Esophagus squamous epithelium (tissue), 5 donors: ENCODE measurements around the gene SORL1-AS1.
A peak's percentile ranks its signal among the peaks of the same experiment; 100 is the strongest.

Experiments
- DNase-seq: peaks from one replicate; lab custom pipeline; 2025; lab: John Stamatoyannopoulos, UW
- H3K27ac ChIP-seq, 4 donors: fragments of 200-600 bp; sonication (generic); one replicate each; pipeline ENCODE4 v1.5.1; 2016 to 2019; ENCODE audit warnings: mild to moderate bottlenecking in 1 of 4
- H3K27me3 ChIP-seq, 4 donors: fragments of 200-600 bp; sonication (generic); 1 replicate in 3 of 4; 2 replicates in 1 of 4; pipeline versions ENCODE4 v1.5.1 to v1.6.0; 2017 to 2021; ENCODE audit warnings: antibody characterized with exemption in 1 of 4
- H3K36me3 ChIP-seq, 3 donors: fragments of 200-600 bp; sonication (generic); one replicate each; pipeline ENCODE4 v1.5.1; 2016 to 2019
- H3K4me1 ChIP-seq, 3 donors: fragments of 200-600 bp; sonication (generic); one replicate each; pipeline ENCODE4 v1.5.1; 2017 to 2019
- H3K4me3 ChIP-seq, 4 donors: fragments of 200-600 bp; sonication (generic); 1 replicate in 3 of 4; 2 replicates in 1 of 4; pipeline ENCODE4 v1.5.1; 2016 to 2019; ENCODE audit warnings: mild to moderate bottlenecking in 2 of 4, moderate library complexity in 1 of 4
- H3K9me3 ChIP-seq, 3 donors: fragments of 200-600 bp; sonication (generic); one replicate each; pipeline ENCODE4 v1.5.1; 2016 to 2019
- POLR2A ChIP-seq, 4 donors: fragments of 450-650 bp; IDR thresholded peaks; one replicate each; pipeline ENCODE4 v1.6.1; 2017; ENCODE audit warnings: antibody characterized with exemption in 4 of 4, mild to moderate bottlenecking in 4 of 4, moderate library complexity in 3 of 4
- WGBS, 2 donors: methylation state at CpG; one replicate each; pipeline ENCODE4 v1.1.5; 2018; 5-methylcytosine and 5-hydroxymethylcytosine counted together
- intact Hi-C: fragments of 100-400 bp; cut with DNase I; formaldehyde crosslinking; loops from one replicate; pipeline ENCODE4 v1.15.0; 2022
- TF ChIP-seq, protein P1 (sequence below), 6 experiments: fragments of 450-650 bp in 4 of 6; fragments of 200-600 bp in 2 of 6; sonication (generic) in 2 of 6; IDR thresholded peaks; one replicate each; pipeline ENCODE4 v1.5.1; 2016 to 2019; ENCODE audit warnings: antibody characterized with exemption in 6 of 6, mild to moderate bottlenecking in 4 of 6, moderate library complexity in 4 of 6
- donor health status: DM: yes; HTN: yes; CAD: no.

Gene SORL1-AS1

DNA sequence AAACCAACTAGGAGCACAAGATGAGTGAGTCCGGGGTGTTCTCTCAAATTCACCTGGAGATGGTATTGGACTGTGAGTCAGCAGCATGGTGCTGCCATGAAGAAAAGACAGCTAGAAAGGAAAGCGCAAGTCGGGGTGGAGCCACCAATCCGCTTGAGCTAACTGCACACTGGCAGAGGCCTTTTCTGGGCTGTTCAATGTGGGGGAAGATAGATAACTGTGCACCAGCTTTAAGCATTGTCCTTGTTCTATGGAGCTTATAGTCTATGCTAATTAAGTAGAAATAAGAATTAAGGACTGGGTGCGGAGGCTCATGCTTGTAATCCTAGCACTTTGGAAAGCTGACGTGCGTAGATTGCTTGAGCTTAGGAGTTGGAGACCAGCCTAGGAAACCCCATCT is 21.9 kb upstream of the SORL1-AS1 start:
- TF ChIP-seq, protein P1, sequence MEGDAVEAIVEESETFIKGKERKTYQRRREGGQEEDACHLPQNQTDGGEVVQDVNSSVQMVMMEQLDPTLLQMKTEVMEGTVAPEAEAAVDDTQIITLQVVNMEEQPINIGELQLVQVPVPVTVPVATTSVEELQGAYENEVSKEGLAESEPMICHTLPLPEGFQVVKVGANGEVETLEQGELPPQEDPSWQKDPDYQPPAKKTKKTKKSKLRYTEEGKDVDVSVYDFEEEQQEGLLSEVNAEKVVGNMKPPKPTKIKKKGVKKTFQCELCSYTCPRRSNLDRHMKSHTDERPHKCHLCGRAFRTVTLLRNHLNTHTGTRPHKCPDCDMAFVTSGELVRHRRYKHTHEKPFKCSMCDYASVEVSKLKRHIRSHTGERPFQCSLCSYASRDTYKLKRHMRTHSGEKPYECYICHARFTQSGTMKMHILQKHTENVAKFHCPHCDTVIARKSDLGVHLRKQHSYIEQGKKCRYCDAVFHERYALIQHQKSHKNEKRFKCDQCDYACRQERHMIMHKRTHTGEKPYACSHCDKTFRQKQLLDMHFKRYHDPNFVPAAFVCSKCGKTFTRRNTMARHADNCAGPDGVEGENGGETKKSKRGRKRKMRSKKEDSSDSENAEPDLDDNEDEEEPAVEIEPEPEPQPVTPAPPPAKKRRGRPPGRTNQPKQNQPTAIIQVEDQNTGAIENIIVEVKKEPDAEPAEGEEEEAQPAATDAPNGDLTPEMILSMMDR (IDR thresholded peaks at IDR 0.05) = no peak
- TF ChIP-seq POLR2A (IDR thresholded peaks at IDR 0.05) = no peak
- Histone ChIP-seq H3K4me3 (no peak overlapping the region), H3K27me3 (no peaks in the 10 kb centered on the region), H3K9me3 (no peaks in the 10 kb centered on the region), H3K36me3 (peaks cover 0 to 17% (median 0%) of the 10 kb centered on the region in 3 donors), H3K4me1 (peaks cover 5 to 67% (median 21%) of the 10 kb centered on the region in 3 donors), H3K27ac (no peak overlapping the region)
- 88 to 95% methylated on average over 5 to 7 of the region's 7 CpGs for WGBS, 2 donors
- DNase-seq = no peak
- intact Hi-C loops = no loop called here

DNA sequence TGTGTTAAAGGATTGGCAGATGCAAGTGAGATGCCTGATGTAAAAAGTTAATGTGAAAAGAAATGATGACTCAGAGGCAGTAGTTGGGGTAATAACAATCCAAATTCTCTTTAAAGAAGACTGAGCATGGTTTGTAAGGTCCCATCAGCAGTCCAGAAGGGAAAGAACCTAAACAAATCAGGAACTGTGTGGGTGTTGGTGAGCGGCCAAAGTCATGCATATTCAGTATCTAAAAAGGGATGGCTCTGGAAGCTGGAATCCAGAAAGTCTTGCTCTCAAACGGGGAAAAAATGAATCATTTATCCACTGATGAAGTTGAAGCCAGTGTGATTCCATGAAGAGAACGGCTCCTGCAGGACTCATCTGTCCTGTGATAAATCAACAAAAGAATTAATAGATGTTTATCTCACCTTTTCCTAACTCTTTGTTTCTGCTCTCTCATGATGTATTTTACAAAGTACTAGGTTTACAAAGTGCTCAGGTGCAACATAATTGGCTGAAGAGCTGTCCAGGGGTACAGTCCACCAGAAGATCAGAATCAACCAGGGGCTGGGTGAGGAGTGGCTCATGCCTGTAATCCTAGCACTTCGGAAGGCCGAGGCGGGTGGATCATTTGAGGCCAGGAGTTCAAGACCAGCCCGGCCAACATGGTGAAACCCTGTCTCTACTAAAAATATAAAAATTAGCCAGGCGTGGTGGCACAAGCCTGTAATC is 20.5 kb upstream of the SORL1-AS1 start:
- Histone ChIP-seq H3K27me3 (no peaks in the 10 kb centered on the region), H3K36me3 (peaks cover 0 to 17% (median 0%) of the 10 kb centered on the region in 3 donors), H3K27ac (no peak overlapping the region), H3K4me1 (peaks cover 5 to 65% (median 24%) of the 10 kb centered on the region in 3 donors), H3K9me3 (no peaks in the 10 kb centered on the region), H3K4me3 (no peak overlapping the region)
- intact Hi-C loops = no loop called here
- no peak for TF ChIP-seq POLR2A (IDR thresholded peaks at IDR 0.05)
- TF ChIP-seq, protein P1 (IDR thresholded peaks at IDR 0.05) = no peak
- no peak for DNase-seq
- WGBS, 2 donors = 49 to 67% methylated on average over 5 to 8 of the region's 8 CpGs

DNA sequence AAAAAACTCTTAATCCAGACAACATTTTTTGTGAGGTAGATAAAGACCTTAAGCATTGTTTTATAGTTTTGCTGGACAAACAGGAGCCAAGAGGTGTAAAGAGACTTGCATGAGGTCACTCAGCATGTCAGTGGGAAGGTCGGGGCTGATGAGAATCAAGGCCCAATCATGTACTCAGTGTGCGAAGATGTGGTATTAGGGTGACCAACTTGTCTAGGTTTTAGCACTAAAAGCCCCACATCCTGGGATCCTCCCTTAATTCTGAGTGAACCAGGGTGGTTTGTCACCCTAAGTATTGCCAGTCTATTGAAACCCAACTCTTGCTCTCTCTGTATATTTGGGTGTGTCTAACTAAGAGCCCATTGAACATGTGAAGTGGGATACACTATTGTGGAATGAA is 19.5 kb upstream of the SORL1-AS1 start:
- Histone ChIP-seq H3K9me3 (no peaks in the 10 kb centered on the region), H3K4me1 (peaks cover 10 to 65% (median 32%) of the 10 kb centered on the region in 3 donors), H3K4me3 (no peak overlapping the region), H3K27ac (no peak overlapping the region), H3K27me3 (peaks cover 0 to 3% (median 0%) of the 10 kb centered on the region in 4 donors), H3K36me3 (peaks cover 0 to 17% (median 0%) of the 10 kb centered on the region in 3 donors)
- no peak for DNase-seq
- intact Hi-C loops = no loop called here
- TF ChIP-seq, protein P1 (IDR thresholded peaks at IDR 0.05) = no peak
- no peak for TF ChIP-seq POLR2A (IDR thresholded peaks at IDR 0.05)
- WGBS, 2 donors = 80 to 89% methylated on average over 2 of the region's 2 CpGs

DNA sequence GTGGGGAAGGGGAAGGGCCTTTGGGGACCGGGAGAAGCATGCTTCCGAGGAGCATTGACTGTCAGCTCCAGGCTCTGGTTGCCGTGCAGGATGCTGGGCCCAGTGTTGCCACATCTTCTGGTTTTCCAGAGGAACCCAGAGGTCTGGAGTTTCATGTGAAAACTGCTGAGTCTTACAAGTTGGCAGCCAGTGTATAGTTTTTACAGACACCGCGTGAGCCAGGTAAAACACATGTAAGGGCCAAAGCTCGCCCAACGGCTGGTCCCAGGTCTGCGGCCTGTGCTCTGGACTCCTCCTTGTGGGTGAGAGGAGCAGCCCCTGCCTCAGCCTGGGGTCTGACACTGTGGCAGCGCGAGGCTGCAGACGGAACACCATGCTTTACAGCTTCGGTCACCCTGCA is 18.4 kb upstream of the SORL1-AS1 start:
- no peaks in the 10 kb centered on the region for H3K9me3 ChIP-seq
- H3K4me1 ChIP-seq = peaks cover 16 to 65% (median 39%) of the 10 kb centered on the region in 3 donors
- TF ChIP-seq, protein P1 (IDR thresholded peaks at IDR 0.05) = no peak
- TF ChIP-seq POLR2A (IDR thresholded peaks at IDR 0.05) = no peak
- H3K36me3 ChIP-seq = peaks cover 0 to 17% (median 0%) of the 10 kb centered on the region in 3 donors
- 84% methylated on average over 3 to 4 of the region's 12 CpGs for WGBS, 2 donors
- H3K4me3 ChIP-seq = no peak overlapping the region
- peak overlapping the region in 1 of 4 donors; percentile 26 for H3K27ac ChIP-seq
- intact Hi-C loops = no loop called here
- H3K27me3 ChIP-seq = peaks cover 0 to 3% (median 0%) of the 10 kb centered on the region in 4 donors
- no peak for DNase-seq

DNA sequence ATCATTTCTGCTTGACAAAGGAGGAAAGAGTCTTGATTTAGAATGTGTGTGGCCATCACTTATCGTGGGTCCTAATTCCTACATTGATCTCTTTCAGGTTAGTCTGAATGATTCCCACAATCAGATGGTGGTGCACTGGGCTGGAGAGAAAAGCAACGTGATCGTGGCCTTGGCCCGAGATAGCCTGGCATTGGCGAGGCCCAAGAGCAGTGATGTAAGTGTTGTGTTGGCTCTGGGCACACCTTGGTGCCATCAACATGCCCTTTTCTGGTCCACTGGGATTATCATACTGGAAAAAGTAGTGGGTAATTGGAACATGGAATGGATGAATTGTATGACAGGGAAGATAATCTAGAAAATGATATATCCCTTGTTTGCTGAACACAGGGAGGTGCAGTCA is 17.1 kb upstream of the SORL1-AS1 start:
- Histone ChIP-seq H3K9me3 (no peaks in the 10 kb centered on the region), H3K27ac (no peak overlapping the region), H3K36me3 (peaks cover 0 to 17% (median 0%) of the 10 kb centered on the region in 3 donors), H3K4me3 (no peak overlapping the region), H3K4me1 (peaks cover 29 to 72% (median 50%) of the 10 kb centered on the region in 3 donors), H3K27me3 (peaks cover 0 to 3% (median 0%) of the 10 kb centered on the region in 4 donors)
- no peak for DNase-seq
- no peak for TF ChIP-seq POLR2A (IDR thresholded peaks at IDR 0.05)
- TF ChIP-seq, protein P1 (IDR thresholded peaks at IDR 0.05) = no peak
- 93 to 94% methylated on average over 4 to 5 of the region's 5 CpGs for WGBS, 2 donors
- intact Hi-C loops = no loop called here
